HS-5 (cell line): Measurements from ENCODE around the gene GMPPB.
A peak's percentile ranks its signal among the peaks of the same experiment; 100 is the strongest.
"Not testable (repeated sequence)": the region's sequence is repeated elsewhere in the genome, so short reads cannot be mapped to it uniquely, and the experiment has no call there.

Source experiments
- DNase-seq: peaks from one replicate; pipeline ENCODE4 v3.0.0-alpha.2; 2012; ENCODE audit warnings: low read depth

GMPPB gene

DNA sequence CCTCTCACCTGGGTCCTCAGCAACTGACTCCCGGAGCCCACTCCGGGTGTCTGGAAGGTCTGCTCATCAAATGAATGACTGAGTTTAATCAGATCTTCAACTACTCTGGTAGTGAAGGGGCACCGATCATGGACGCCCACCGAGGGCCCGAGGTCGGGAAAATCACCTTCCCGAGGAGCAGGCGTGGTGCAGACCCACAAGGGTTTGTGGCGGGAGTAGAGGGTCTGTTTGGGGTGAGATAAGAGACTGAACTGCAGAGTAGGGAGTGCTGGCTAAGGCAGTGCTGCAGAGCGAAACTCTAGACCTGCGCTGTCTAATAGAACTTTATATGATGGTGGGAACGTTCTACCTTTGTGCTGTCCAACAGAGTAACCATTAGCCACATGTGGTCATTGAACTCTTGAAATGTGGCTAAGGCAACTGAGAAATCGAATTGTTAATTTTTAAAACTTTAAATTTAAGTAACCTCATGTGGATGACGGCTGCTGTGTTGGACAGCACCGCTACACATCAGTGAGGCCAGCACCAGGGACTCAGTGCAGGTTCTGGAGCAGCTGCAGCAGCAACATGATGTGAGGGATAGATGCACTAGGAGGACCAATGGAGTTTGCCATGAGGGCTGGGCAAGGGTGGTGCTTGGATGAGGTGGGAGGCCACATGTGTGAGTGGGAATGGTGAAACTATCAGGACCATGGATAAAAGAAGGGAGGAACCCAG, 33.7 kb downstream of the GMPPB start:
- DNase-seq, result not testable (repeated sequence)

DNA sequence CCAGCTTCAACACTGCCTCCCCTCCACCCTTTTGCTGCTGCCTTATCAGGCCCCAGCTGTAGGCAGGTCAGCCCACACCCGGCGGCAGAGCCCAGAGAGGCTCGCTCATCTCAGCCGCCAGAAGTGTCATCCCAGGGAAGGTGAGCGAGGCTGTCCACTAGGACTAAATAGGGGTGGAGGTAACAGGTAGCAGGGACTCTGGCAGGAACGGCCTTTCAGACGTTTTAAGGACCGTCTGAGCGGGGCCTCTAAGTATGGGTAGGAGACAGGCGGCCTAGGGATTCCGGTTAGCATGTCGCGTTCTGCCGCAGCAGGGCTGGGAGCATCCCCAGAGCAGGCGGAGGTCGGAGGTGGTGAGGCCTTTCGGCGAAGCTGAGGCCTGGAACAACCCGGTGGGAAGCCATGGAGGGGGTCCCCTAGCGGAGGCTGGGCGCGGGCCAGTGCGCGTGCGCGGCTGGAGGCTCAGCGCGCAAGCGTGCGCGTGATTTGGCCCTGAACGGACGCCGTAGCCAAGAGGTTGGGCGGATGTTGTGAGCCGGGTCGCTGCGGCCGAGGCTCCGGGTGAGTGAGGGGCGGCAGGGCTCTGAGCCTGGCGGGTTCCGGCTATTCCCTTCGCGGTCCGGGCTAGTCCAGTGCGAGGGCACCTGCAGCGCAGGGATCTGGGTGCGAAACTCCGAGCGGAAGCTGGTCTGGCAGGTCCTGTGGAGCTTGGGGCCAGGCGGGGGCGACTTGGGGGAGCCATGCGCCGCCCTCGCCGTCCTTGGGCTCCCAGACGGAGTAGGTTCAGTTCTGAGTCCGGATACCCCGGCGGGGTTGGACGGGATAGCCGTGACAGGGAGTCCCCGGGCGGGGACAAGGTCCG, 34.5 kb downstream of the GMPPB start, which contains the start of the genes MST1 and RNF123:
MST1 (minus strand) TSS at position 429 of the 862 bp plus-strand sequence. CDS start 783 bp downstream, outside the sequence.
RNF123 (plus strand) TSS at position 512 of the 862 bp plus-strand sequence. CDS start 1,609 bp downstream, outside the sequence.
- peak; percentile 60 for DNase-seq

DNA sequence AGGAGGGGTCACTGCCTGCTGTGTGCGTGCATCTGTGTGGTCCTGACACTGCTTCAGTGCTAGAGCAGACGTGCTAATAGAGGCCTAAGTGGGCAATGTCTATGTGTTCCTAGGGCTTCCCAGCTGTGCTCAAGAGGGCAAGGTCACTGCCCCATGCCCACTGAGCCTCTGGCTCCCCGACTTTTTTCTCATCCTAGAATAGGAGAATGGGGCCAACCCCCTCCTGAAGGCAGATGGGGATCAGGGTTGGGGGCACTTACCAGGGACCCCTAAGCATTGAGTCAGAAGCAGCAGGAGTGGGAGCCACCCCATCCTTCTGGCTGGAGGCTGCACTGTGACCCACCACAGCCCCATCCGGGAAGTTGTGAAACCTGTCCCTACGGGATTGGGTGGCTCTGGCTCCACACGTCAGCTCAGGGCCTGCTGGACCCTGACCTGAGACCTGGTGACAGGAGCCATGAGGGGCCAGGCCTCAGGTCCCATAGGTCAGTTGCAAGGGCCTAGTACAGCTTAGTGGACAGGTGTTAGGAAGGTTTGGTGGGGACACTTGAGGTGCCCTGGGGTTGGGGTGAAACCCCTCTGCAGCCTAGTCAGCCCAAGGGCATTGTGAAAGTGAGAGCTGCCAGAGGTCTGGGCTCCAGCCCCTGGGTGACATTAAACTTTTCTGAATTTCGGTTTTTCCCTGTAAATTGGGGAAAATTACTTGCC, 35.3 kb downstream of the GMPPB start:
- DNase-seq, result not testable (repeated sequence)

DNA sequence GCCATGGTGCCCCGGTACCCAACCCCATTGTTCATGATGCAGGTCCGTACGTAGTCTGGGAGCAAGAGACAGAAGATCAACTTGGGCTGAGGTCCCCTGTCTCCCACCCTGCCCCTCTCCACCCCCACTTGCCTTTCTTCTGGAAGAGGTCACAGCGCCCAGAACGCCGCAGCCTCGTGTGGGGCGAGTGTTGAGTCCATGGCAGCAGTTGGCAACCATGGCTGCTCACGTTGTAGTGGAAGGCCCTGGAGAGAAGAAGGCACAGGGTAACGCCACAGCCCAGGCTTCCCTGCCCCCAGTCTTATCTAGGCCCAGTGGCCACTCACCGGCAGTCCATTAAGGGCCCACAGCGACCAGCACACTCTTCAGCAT, 36.3 kb downstream of the GMPPB start:
- DNase-seq, result not testable (repeated sequence)

DNA sequence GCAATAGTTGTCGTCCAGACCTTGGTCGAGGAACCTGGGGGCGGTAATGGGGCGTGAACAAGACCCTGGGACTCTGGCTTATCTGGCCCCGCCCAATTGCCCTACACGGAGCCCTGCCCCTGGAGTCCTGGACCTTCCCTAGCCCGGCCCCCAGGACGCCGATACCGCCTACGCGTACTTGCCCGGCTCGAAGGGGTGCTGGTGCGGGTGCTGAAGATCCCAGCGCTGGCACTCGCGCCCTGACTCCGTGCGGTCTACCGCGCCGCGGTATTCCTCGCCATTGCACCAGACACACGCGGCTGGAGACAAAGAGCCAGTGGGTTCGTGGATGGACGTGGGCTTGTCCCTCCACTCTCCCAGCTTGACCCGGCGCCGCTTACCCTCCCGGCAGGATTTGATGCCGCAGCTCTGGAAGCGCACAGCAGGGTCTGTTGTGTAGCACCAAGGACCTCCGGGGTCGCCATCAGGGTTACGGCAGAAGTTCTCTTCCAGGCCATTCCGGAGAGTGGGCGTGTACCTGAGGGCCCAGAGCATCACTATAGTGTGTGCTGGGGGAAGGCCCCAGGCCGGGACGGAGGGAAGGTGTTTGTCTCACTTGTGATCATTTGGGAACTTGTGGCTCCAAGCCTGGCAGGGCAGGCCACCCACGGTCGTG, 36.9 kb downstream of the GMPPB start:
- DNase-seq, result not testable (repeated sequence)

DNA sequence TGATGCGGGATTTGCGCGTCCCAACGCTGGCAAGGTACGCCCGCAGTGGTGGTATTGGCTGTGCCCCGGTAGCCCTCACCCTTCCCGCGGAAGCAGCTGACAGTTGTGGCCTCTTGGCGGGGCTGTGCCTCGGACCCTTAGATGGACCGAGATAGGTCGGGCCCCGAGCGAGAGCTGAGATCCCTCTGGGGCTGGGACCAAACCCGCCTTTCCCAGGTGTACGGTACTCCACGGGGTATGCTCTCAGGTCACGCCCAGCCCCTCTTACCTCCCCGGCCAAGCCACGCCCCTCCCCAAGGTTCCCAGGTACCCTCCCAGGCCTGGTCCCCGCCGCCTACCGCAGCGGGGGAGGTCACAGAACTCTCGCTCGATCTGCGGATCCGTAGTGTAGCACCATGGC, 37.4 kb downstream of the GMPPB start:
- DNase-seq, result not testable (repeated sequence)

DNA sequence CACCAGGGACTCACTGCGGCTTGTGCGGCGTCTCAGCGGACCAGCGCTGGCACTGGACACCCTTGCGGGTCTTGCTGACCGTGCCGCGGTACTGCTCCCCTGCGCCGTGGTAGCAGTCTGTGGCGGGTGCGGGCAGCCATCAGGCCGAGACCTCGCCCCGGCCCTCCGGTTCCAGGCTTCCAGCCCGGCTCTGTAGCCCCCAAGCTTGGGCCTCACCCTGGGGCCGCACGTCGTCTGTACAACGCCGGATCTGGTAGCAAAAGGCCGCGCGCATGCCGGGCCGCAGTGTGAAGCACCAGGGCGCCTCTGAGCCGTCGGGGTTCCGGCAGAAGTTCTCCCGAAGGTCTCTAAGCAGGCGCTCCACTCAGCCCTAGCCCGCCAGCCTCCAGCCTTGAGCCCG, 37.9 kb downstream of the GMPPB start:
- not testable (repeated sequence) for DNase-seq

DNA sequence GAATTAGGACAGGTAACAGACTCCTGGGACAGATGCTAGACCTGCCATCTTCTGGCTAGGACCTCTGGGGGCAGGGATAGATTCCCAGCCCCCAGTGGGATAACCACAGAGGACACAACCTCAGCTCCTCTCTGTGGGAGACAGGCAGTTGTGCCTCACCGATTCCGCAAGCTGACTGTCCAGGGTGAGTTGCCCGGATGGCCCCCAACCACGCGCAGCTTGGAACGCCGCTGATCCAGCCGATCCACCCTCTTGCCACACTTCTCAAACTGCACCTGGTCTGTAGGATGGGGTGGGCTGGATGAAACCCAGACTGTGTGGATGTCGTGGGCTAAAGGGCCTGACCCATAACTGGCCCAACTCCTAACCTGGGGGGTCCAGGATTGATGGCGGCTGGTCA, 38.6 kb downstream of the GMPPB start:
- not testable (repeated sequence) for DNase-seq

DNA sequence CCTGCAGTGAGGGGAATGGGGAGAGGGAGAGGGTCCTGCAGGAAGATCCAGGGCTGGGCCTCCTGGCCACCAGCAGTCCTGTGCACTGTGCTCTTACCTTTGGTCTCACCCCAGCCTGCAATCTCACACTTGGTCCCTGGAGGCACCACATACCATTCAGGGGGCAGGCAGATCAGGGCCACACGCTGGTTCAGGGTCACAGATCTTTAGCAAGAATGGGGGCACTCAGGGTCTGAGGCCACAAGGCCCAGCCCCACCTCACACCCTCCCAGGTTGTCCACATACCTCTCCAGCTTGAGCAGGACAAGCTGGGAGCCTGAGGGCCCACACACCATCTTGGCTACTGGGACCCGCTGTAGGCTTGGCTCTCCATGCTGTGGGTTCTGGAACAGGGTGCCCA, 39.3 kb downstream of the GMPPB start:
- not testable (repeated sequence) for DNase-seq

DNA sequence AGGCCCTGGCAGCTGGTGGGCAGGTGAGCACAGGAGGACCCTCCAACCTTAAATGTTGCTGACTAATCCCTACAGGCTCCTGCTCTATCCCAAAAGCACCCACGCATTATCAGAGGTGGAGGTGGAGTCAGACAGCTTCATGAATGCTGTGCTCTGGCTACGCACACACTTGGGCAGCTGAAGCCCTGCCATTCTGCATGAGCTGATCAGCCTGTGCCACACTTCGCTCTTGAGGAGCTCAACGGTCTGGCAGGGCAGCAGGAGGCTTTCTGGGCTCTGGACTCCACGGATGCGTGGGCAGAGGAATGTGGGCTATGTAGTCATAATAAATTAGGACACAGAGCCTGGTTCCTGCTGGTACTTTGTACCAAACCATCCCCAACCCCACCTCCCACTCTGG, 40.6 kb downstream of the GMPPB start:
- no peak for DNase-seq

DNA sequence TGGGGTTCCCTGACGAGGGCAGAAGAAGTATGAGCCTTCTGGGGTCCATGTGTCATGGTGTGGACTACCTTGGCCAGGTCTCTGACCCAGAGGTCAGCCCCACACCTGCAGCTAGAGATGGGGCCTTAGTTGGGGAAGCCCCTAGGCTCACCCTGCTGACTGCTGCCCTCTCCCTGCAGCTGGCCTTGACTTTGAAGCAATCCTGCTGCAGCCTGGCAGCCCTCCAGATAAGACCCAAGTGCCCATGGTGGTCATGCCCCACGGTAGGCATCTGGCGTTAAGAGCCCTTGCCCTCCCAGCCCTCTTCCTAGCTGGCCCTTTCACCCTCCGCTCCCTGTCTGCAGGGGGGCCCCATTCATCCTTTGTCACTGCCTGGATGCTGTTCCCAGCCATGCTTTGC, 42.2 kb downstream of the GMPPB start:
- no peak for DNase-seq

DNA sequence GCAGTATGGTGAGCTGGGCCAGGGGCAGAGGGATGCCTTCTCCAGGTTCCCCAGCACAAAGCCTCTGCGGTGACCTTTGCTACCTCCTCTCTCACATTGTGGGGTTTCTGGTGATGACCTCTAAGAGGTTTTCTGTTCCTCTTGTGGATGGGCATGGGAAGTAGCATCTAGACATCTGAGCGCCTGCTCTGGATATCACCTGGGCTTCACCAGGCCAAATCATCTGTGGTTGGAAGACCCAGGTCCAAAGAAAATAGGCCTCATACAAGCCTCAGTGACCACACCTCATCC, 42.6 kb downstream of the GMPPB start:
- no peak for DNase-seq

DNA sequence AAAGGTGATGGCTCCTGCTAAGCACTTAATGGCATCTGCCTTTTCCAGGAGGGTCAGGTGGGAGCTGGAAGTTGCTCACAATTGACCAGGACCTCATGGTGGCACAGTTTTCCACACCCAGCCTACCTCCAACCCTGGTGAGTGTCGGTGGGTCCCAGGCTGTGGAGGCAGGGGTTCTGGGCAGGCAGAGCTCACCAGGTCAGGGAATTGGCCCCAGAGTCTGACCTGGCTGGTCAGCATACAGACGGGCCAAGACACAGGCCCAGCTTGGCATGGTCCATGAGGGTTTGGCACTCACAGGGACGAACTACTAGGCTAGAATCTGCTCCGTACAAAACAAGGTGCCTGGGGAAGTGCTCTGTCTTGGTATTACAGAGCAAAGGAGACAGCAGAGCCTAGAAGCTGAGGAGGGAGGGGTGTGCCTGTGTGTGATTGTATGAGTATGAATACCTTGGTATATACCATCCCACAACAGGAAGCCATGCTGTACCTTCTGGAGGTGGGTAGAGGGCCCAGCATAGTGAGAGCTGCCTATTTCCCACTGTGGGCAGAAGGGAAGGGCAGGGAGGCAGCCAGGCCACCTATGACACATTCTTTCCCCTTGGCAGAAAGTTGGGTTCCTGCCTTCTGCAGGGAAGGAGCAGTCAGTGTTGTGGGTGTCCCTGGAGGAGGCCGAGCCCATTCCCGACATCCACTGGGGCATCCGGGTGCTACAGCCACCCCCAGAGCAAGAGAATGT, 43.1 kb downstream of the GMPPB start:
- no peak for DNase-seq

DNA sequence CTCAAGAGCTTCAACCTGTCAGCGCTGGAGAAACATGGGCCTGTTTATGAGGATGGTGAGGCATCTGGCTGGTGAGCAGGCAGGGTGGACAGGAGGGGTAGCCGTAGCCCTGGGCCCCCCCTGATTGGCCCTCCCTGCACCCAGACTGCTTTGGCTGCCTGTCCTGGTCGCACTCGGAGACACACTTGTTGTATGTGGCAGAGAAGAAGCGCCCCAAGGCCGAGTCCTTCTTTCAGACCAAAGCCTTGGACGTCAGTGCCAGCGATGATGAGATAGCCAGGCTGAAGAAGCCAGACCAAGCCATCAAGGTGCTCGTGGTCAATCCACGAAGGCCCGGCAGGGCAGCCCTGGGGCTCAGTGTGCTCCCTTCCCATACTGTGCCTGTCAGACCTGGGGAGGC, 47.8 kb downstream of the GMPPB start:
- DNase-seq, result no peak

DNA sequence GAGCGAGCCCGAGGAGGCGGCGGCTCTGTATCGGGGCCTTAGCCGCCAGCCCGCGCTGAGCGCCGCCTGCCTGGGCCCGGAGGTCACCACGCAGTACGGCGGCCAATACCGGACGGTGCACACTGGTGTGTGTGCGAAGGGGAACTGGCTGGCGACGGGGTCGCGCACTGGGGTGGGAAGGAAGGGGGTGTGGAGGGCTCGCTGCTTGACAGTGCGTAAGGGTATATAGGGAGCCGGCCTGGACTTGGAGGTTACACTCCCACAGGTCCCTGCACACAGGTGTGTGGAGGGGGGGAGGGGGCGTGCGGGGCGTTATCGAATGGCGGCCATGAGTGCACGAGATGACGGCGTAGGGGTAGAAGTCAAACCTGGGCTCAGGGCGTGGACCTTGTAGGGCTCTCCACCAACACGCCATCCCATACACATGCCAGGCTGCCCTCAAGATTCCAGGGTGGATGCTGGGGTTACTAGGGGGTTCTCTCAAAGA, 49.2 kb downstream of the GMPPB start:
- no peak for DNase-seq

DNA sequence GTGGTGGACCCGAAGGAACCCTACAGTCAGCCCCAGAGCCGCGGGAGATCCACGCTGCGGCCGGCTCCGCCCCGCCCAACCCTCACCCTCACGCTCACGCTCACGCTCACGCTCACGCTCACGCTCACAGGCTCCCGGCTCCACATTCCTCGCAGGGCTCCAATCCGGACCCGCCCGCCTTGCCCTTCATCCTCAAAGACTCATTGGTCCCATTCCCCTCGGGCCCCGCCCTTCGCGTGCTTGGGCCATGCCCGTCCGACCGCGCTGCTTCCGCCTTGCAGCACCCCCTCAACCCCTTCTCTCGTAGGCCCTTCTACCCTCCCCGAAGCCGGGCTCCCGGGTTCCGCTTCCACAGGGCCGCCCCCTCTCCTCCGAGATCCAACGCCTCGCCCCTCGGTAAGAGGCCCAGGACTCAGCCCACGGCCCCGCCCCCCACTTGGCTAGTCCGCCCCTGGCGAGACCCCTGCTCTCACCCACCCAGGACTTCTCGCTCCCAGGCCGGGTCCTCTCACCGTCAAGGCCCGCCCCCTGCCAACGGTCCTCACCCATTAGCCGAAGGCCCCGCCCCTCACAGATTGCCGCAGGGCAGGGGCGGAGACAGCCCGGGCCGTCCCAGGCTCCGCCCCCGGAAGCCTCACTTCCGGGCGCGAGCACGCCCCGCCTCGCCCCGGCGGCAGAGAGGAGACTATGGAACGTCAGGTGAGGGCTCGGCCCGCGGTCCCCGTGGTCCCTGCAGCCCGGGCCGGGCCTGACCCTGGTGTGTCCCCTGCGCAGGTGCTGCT, 49.8 kb downstream of the GMPPB start, which contains the start of gene APEH:
APEH (plus strand) TSS at position 637 of the 782 bp plus-strand sequence; CDS start at position 688, 51 bp downstream.
- peak; percentile 94 for DNase-seq

DNA sequence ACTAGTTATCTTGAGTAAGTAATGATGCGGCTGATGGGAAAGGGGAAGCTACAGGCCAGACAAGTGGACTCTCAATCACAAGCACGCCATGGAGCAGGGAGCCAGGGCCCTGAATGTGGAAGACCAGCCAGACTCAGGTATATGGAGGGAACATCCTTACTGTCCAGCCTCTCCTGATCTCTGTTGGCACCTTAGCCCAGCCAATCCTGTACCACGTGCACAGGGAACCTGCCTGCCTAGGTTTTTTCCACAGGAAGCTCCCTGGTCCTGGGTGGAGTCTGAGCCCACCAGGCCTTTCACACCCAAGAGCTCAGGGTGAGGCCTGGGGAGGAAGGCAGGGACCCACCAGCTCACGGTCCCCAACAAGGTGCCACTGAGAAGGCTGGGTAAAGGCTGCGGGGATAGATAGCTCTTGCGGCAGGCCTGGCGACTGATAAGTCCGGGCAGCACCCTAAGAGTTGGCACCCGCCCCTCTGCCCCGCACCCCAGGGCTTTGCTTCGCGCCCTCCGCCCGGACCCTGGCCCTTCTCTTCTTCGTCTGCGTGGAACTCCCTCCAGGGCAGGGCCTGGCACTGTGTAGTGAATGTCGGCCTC, 50.5 kb downstream of the GMPPB start:
- peak; percentile 8 for DNase-seq

DNA sequence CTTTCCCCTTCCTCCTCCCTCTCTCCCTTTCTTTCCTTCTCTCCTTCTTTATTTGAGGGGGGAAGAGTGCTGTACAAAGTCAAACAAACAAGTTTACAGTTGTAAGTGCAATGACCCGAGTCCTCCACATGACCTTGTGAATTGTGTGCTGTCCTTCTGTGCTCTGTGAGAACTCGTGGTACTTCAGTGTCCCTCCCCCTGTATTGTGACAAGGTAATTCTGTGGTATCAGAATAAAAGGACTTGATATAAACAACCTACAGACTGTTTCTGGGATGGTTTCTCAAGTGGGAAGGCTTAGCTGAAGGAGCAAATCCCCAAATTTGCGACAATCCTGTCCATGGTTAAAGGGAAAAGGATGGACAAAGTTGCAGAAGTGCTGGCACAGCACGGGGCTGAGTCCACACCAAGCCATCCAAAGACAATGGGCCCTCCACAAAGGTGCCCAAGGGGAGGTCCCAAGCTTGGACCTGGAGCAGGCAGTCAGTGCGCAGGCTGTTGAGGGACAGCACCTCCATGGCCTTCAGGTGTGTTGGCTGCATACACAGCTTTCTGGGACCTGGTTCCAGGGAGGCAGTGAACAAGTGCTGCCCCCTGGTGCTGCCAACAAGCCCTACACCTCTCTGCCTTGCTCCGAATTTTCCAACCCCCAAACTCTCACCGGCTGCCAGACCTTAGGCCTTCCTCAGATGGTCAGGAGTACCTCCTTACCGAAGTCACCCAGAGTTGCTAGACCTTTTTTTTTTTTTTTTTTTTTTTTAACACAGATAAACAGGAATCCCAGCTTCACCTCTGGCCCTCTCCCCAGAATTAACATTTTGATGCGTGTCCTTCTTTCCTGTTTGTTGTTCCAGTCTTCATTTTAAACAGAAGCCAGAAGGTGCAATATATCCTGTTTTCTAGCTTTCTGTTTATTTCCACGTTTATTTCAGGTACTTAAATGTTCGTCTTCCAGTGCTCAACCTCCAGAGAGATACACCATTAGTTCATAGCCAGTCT, 52.2 kb downstream of the GMPPB start:
- DNase-seq, result peak; percentile 20

DNA sequence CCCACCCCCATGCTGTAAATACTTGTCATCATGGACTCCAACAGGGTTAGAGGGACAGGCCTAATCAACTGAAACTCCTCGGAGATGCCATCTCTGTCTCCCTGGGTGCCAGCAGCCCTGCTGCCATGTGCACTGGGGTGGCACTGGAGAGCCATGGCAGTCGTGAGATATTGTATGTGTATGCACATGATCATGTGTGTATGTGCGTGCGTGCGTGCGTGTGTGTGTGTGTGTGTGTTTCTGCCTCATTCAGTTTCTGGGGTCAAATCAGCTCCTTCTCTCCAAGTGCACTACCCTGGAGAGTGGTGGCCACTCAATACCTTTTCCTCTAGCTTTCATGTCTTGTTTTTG, 52.8 kb downstream of the GMPPB start:
- no peak for DNase-seq
